GM10266 (cell line): ENCODE data around the gene DPYSL4.

ENCODE experiments used
- DNase-seq: peaks from one replicate; pipeline ENCODE4 v3.0.0; 2012; ENCODE audit errors: extremely low spot score
- TF ChIP-seq, protein P1 (sequence below): IDR thresholded peaks from 2 replicates; pipeline ENCODE4 v1.5.1; 2012; ENCODE audit warnings: mild to moderate bottlenecking, low read depth; ENCODE audit not compliant: control insufficient read depth, insufficient read depth; ENCODE audit errors: missing control alignments

Gene DPYSL4

DNA sequence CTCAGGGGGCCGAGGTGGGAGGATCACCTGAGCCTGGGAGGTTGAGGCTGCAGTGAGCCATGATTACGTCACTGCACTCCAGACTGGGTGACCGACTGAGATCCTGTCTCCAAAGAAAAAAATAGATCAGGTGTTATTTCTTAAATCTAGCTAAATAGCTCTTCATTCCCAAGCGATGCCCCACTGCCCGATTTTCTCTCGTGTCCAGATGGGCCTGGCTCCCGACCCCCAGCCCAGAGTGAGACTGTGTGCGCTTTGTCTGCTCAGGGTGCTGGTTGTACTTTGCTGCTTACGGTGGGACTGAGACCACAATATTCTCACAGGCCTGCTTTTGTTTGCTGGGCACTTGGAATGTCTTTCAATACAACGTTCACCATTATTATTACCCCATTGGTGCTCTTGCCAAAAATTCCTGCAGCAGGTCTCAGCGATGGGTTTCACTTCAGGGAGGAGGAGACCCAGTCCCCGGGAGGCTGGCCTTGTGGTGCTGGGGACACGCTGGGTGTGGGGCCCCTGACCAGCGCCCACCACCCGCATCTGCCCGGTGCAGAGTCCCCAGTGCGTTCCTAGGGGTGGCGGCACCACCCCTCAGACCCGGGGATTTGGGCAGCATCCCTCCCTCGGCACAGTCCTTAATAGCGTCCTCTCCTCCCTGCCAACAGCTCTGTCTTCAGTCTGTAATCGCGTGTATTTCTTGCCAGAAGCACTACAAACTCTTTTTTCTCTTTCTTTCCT is 20.4 kb upstream of the DPYSL4 start:
- no peak for DNase-seq
- TF ChIP-seq, protein P1, sequence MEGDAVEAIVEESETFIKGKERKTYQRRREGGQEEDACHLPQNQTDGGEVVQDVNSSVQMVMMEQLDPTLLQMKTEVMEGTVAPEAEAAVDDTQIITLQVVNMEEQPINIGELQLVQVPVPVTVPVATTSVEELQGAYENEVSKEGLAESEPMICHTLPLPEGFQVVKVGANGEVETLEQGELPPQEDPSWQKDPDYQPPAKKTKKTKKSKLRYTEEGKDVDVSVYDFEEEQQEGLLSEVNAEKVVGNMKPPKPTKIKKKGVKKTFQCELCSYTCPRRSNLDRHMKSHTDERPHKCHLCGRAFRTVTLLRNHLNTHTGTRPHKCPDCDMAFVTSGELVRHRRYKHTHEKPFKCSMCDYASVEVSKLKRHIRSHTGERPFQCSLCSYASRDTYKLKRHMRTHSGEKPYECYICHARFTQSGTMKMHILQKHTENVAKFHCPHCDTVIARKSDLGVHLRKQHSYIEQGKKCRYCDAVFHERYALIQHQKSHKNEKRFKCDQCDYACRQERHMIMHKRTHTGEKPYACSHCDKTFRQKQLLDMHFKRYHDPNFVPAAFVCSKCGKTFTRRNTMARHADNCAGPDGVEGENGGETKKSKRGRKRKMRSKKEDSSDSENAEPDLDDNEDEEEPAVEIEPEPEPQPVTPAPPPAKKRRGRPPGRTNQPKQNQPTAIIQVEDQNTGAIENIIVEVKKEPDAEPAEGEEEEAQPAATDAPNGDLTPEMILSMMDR = no peak

DNA sequence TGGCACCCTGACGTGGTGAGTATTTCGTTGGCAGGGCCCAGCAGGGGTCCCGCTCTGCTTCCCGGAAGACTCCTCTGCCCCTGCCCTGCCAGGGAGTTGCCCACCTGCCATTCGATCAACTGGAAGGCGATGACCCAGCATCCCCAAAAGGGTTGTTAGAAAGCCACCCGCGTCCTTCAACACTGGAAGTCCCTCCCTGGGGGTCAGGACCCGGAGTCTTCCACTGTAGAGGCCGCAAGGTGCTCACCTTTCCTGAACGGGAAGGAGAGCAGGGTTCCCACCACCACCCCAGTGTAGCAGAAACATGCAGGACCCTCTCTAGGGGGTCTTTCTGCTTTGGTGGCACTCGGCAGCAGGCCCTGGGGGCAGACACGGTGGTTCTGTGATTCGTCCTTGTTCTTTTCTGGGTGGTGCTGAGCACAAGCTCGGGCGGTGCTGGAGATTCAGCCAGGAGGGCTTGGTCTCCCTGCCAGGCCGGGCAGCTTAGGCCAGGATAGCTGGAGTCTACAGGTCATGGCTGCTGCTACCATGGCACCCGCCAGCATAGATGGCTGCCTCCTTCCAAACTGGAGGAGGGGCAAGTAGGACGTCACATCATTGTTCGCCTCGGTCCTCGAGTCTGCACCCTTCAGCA is 19.6 kb upstream of the DPYSL4 start:
- no peak for DNase-seq
- TF ChIP-seq, protein P1 = no peak

DNA sequence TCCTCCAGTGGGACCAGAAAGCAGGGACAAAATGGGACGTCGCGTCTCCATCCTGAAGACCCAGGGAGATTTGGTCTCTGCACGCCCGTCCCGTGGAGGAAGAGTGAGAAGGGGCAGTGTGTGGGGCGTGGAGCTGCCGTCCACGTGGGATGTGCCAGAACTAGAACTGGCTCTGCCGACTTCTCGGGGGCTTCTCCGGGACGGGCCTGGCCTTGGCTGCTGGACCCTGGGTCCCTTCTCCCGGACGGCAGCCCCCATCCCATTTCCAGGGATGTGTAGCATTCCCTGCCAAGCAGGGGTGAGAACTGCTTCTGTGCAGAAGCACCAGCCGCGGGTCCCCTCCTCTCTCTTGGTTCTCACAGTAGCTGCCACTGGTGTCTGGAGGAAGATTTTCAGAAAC is 18.8 kb upstream of the DPYSL4 start:
- TF ChIP-seq, protein P1 = no peak
- DNase-seq = no peak

DNA sequence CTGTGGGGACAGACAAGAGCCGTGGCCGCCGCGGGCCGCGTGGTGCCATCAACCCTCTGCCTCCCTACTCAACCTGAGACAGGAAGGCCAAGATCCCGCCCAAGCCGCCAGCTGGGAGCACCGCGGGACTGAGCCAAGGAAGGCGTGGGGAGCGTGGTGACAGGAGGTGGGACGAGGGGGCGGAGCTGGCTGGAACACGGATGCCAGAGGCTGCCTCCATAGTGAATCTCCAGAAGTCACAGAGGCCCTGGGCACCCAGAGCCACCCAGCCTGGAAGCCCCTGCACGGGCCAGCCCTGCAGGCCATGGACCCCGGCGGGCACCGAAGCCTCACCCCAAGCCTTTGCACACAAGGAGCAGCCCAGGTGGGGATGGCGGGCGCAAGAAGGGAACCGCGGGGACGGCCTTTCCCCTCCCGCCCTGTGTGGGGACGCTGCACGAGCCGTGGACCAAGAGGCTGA is 18.1 kb upstream of the DPYSL4 start:
- DNase-seq = no peak
- TF ChIP-seq, protein P1 = no peak

DNA sequence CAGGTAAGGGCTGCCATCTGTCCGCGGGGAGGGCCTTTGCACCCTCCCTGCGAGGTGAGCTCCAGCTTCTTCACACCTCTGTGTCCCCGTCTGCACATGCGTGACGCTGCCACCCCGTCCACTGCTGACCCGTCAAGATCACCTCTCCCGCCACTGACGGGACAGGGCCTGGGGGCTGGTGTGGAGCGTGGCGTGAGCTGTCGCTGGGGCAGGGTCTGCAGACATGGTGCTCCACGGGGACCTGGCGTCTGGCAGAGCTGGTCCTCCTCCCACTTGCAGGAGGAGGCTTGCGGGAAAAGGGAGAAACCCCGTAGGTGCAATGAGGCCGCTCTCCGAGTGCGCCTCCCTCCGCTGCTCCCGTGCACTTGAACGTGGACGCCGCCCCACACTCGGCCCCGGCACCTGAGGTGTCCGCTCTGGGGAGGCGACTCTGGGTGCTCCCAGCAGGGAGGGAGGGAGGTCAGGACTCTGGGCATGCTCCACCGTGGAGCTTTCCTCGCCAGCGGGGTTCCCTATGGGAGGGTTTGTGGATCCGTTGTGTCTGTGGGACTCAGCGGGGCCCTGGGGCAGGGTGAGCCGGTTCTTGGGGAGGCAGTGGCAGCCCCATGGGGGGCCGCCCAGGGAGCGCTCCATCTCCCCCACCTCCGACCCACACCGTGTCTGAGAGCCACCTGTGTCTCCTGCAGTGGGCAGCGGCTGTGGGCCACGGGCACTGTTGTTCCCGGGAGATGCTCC is 17.6 kb upstream of the DPYSL4 start:
- DNase-seq = no peak
- TF ChIP-seq, protein P1 = no peak

DNA sequence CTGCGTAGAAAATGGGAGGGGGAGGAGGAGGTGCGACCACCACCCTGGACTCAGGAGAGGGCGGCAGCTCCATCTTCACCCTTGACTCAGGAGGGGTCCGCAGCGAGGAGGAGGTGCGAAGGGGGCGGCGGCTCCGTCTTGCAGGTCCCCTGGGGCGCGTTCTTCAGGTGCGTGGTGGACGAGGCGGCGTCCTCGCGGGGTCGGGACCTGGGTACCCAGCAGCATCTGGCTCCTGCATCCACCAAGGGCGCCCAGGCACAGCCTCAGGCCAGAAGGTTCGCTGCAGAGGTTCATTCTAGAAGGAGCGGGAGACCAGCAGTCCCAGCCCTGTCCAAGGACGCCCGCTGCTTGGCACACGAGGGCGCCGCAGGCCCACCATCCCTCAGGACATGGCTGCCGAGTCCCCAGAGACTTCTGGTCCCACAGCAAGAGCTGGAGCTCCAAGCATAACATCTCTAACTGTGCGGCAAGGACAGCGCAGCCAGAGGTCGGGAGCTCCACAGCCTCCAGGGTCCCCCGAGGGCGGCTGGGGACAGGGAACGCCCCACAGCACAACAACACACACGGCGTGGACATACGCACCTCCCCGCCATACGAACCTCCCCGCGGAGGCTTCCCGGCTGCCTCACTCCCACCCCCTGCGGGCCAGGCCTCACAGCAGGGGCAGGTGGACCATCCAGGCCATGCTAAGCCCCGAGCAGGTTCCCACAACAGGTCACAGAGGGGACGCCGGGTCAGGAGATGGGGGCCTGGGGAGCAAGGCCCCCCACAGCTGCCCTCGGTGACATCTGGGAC is 16.8 kb upstream of the DPYSL4 start:
- TF ChIP-seq, protein P1 = no peak
- DNase-seq = no peak
